SIG-M5 (cell line): ENCODE results near the gene CYFIP2.
A peak's percentile ranks its signal among the peaks of the same experiment; 100 is the strongest.

ENCODE experiments used
- DNase-seq: peaks from one replicate; lab custom pipeline; 2025; lab: John Stamatoyannopoulos, UW

Gene CYFIP2

GRCh38 chr5:157258450-157258849 lies 7.5 kb upstream of the CYFIP2 start:
- DNase-seq, result no peak

GRCh38 chr5:157259699-157260098 lies 6.2 kb upstream of the CYFIP2 start:
- DNase-seq, result no peak

GRCh38 chr5:157263496-157264090 lies 2.3 kb upstream of the CYFIP2 start:
- no peak for DNase-seq

- DNase-seq, result no peak
Measured at GRCh38 chr5:157266286-157267007, 524 bp downstream of the CYFIP2 start.

GRCh38 chr5:157267025-157267424 lies 1.1 kb downstream of the CYFIP2 start:
- DNase-seq, result no peak

GRCh38 chr5:157267761-157268480 lies 2.0 kb downstream of the CYFIP2 start:
- DNase-seq, result no peak

GRCh38 chr5:157269165-157269671 lies 3.3 kb downstream of the CYFIP2 start:
- DNase-seq, result no peak

GRCh38 chr5:157269761-157270272 lies 3.9 kb downstream of the CYFIP2 start:
- DNase-seq, result no peak

- no peak for DNase-seq
Measured at GRCh38 chr5:157270771-157271170, 4.8 kb downstream of the CYFIP2 start.

GRCh38 chr5:157271740-157272271 lies 5.9 kb downstream of the CYFIP2 start:
- no peak for DNase-seq

- peak; percentile 78 for DNase-seq
Measured at GRCh38 chr5:157273131-157273556, 7.2 kb downstream of the CYFIP2 start.

GRCh38 chr5:157275403-157275802 lies 9.5 kb downstream of the CYFIP2 start:
- DNase-seq, result no peak

- no peak for DNase-seq
Measured at GRCh38 chr5:157278319-157279037, 12.6 kb downstream of the CYFIP2 start.

- DNase-seq, result no peak
Measured at GRCh38 chr5:157279605-157280239, 13.8 kb downstream of the CYFIP2 start.

- no peak for DNase-seq
Measured at GRCh38 chr5:157280927-157281326, 15.0 kb downstream of the CYFIP2 start.

- no peak for DNase-seq
Measured at GRCh38 chr5:157282150-157282549, 16.2 kb downstream of the CYFIP2 start.

- DNase-seq, result no peak
Measured at GRCh38 chr5:157283434-157283833, 17.5 kb downstream of the CYFIP2 start.

GRCh38 chr5:157284458-157285212 lies 18.7 kb downstream of the CYFIP2 start:
- no peak for DNase-seq

- no peak for DNase-seq
Measured at GRCh38 chr5:157285310-157286035, 19.6 kb downstream of the CYFIP2 start.

GRCh38 chr5:157286761-157287211 lies 20.9 kb downstream of the CYFIP2 start:
- no peak for DNase-seq
